Stimulated activated CD8-positive, alpha-beta memory T cell treated with anti-CD3 and anti-CD28 coated beads, Interleukin-12 subunit alpha, Interleukin-12 subunit beta, amount 100 ng/mL, for 24 hours (primary cell): ENCODE data around the gene PDE4D.

ENCODE experiments used
- DNase-seq: peaks from one replicate; pipeline ENCODE4 v3.0.0-alpha.2; 2020; ENCODE audit errors: extremely low read depth

The PDE4D gene

GRCh38 chr5:59741599-59741998 lies 151.9 kb downstream of the PDE4D start:
- no peak for DNase-seq

DNA sequence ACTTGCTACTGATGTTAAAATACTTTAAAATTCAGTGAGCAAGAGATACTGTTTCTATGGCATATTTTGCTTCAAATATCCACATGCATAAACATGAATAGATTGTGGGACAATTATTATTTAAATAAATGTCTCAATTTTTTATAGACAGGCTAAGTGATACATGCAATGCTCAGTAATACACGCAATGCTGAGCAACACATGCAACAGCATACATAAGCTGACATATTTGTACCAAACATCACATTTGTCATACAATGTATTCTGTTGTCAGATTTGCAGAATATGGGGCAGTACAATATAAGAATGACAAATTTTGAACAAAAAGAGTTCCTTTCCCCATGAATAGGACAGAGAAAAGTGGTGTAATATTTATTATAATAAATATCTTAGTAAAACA lies 155.5 kb downstream of the PDE4D start:
- no peak for DNase-seq

DNA sequence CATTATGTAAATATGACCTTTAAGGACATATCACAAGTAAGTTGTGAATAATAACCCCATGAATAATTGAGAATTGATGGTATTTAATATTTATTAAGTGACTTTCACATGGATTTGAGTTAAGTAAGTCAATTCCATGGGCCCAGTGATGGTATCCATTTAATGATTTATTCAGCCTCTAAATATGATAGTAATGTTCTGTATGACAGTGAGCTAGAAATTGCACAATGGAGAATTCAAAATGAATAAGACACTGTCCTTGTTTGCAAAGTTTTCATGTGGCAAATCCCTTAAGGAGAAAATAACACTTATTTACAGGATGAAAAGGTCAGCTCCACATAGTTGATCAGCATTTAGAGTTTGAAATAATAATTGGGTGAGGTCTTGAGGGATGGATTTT lies 160.7 kb downstream of the PDE4D start:
- no peak for DNase-seq

DNA sequence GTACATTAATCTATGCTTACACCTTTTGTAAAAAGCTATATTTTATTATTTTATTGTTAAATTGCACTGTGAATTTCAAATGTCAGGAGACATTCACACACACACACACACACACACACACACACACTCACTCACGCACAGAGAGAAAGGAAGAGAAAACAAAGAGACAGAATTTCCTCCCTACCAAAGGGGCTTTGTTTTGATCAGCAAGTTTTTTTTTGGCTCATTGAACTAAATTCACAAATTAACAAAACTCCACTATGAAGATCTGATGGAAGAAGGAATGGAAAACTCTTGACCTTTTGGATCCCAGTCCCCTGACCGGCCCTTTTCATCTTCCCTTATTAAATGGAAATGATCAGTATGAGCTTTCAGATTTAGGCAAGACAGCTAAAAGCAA lies 161.2 kb downstream of the PDE4D start:
- DNase-seq: no peak

GRCh38 chr5:59731809-59732208 lies 161.7 kb downstream of the PDE4D start:
- DNase-seq: no peak

DNA sequence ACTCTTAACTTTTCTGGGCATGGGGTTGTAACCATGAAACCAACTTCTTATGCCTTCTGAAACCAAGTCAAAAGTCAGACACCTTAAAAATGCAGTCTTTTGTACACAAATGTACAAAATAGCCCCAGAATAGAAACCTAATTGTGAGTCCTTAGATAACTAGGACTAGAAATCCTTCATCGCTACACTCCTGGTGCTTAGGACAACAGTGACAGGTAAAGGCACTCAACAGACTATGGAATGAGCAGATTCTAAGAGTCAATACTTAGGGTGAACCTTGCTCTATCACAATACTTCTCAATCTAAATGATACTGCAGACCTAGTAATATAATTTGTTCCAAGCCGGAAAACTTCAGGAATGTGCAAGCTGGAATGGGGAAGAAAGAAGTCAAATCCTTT lies 163.7 kb downstream of the PDE4D start:
- DNase-seq: no peak

DNA sequence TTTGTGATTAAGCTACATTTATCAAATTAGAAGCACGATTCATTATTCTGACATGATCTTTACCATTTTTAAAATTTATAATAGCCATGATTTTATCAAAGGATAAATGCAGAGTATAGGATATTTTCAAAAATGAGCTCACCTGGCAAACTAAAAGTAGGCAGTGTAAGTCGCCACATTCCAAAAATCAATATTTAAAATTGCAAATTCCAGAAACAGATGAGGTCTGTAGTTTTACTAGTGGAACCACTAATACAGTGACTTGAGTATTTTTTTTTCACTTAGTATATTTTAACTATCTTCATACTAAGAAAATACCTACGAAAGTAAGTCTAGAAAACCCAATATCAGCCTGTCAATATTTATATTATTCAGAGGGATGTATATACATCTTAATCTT lies 164.2 kb downstream of the PDE4D start:
- DNase-seq: no peak

DNA sequence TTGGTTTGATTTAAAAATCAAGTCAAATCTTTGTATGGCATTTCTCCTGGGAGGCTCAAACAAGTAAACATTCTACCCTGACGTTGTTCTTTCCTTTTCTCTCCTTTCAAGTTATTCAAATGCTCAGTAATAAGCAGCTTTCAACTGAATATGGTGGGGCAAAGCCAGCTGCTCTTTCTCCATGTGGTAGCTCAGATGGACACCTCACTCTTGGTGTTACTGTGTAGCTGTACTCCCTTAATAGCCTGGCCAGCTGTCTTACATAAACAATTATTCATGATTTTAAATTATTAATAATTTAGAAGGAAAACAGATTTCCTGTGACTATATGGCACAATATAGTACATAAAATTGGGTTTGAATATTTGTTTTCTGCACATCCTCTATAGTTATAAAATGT lies 165.2 kb downstream of the PDE4D start:
- DNase-seq: no peak

DNA sequence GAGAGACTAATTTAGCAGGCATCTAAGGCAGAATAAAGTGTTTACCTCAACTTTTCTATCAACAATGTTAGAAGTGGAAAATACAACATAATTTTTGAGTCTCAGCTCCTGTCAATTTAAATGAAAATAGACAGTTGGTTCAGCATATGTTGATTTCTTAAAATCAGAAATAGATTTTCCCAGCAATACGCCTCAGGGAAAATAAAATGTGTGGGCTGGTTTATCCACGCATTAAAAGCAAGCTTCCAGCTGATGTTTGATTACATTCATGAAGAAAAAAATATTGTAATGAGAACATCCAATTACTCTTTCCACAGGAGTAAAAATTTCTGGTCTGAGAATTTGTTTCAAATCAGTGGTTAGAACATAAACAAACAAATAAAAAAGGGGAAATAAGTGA lies 166.3 kb downstream of the PDE4D start:
- DNase-seq: no peak

DNA sequence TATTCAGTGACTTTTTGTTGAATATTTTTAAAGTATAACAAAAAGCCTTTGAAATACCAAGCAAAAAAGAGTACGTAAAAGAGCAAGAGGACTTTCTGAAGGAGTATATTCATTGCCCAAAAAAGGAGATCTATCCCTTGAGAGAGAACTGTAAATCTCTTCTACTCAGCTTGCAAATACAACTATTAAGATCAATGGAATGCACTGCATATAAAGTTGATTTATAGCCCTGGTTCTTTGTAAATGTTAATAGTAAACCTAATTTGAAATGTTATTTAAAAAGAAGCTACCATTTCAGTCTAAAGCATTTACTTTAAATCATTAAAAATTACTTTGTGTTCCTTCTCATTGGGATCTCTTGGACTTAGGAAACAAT lies 168.1 kb downstream of the PDE4D start:
- no peak for DNase-seq

DNA sequence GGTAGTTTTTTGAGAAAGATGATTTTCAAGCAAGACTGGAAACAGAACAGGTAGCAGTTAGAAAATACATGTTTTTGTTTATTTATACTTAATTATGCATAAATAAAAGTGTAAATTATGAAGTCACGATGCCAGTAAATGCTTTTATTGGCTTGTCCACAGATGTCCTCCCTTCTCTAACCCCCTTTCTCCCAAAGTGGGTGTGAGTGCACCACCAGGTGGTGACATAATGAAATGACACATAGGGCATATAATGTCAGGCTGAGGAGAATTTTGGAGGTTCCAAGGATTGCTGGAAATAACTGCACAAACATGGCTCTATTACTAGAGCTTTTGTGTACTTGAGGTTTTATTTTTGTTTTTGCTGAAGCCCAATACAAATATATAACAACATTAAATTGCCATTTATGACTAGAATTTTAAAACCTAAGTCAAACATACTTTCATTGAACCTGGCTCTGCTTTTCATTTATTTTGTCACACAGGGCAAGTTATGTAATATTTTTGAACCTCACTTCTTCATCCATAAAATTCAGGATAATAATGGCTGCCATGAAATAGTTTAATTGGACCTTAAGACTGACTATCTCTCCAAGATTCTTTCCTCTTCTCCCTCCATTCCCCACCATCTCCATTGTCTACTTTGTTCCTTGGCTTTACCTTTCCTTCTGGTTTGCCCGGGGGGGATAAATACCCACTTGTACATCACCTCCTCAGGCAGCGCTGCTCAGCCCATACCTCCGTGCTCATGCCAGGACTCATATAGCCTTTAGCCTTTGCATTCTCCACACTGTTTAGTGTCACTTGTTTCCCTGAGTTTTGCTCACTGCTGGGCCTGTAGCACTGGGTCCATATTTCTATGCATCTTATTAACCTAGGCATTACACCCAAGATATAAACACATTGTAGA lies 168.8 kb downstream of the PDE4D start:
- no peak for DNase-seq

DNA sequence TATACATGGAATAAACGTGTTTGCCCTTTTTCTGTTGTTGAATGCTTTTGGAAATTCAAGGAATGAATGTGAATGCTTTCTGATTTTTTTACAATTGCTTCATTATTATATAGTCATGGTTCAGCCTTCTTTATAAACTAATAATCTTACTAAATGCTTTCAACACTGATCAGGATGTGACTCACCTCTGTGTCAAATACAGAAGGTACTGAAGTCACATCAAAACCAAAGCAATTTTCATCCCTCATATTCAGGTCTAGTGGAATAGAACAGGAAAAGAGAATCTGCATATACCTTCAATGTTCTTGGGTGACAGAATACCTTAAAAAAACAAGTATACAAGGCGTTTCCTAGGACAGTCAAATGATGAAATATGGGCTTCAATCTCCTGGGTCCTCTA lies 170.7 kb downstream of the PDE4D start:
- DNase-seq: no peak

GRCh38 chr5:59721741-59722140 lies 171.8 kb downstream of the PDE4D start:
- no peak for DNase-seq

GRCh38 chr5:59720063-59720462 lies 173.5 kb downstream of the PDE4D start:
- DNase-seq: no peak

- DNase-seq: no peak
These were observed 176.5 kb downstream of the PDE4D start for GRCh38 chr5:59716966-59717500.

- DNase-seq: no peak
These were observed 177.5 kb downstream of the PDE4D start for GRCh38 chr5:59716029-59716428.

DNA sequence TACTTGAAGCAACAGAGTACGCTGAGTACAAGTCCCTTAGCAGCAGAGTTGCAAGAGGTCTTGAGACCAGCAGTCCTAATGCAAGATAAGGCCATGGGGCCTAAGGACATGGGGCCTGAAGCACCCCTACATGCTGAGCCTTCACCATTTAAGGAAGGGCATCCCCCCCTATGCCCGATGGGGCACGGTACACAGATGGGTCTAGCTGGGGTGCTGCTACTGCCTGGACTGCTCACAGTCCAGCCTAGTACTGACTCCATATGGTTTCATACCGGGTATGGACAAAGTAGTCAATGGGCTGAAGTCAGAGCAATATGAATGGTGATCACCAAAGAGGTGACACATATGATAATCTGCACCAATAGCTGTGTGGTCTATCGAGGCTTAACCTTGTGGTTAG lies 178.3 kb downstream of the PDE4D start:
- DNase-seq: no peak

GRCh38 chr5:59713498-59713844 lies 180.1 kb downstream of the PDE4D start:
- DNase-seq: no peak

GRCh38 chr5:59712836-59713497 lies 180.6 kb downstream of the PDE4D start:
- no peak for DNase-seq

DNA sequence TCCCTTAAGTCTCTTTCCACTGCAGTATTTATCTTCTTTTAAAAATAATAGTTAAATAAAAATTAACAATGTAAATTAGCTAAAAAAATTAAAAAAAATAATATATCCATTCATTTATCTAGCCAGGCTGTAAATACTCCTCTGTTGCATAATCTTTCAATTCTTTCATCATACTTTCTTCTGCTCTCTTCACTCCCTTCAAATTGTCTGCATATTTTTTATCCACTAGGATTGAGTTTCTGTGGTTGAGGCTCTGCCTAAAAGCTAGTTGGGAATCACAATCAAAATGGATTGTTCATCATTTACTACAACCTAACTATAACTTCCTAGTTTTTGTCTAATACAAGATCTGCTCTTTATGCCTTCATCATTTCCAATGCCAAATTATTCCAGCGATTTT lies 182.2 kb downstream of the PDE4D start:
- DNase-seq: no peak

DNA sequence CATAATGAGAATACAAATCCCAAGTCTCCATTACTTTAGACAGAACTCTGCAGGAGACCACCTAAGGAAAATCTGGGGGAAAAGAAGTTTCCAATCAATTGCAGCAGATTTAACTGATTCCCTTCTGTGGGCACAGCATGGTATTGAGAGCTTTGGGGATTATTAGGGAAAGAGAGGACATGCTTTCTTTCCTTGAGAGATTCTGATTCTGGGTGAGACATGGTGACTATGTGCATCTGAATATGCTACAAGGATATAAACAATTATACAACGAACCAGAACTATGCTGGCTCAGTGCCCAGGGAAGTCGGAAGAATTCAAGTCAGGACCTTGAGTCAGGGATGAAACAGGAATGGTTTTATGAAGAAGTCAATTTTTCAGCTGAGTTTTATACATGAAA lies 183.7 kb downstream of the PDE4D start:
- no peak for DNase-seq

GRCh38 chr5:59709346-59709821 lies 184.1 kb downstream of the PDE4D start:
- no peak for DNase-seq

- DNase-seq: no peak
These were observed 188.6 kb downstream of the PDE4D start for GRCh38 chr5:59704936-59705335.
